Stimulated activated memory B cell treated with anti-CD40 and anti-IgM and Interleukin-4, amounts not matched to agents 10 μg/mL and 1 μg/mL and 100 μg/mL, for 72 hours (primary cell): ENCODE data around the gene TSTD2.

ENCODE experiments used
- ATAC-seq: fragments of 150-1000 bp; cut with Tn5 transposase; 2 replicates; pipeline ENCODE4 v1.10.0; 2021
- H3K27ac Mint-ChIP-seq: one replicate; pipeline ENCODE4 v1.8.0; 2022; ENCODE audit warnings: mild to moderate bottlenecking, mixed read lengths
- H3K27me3 Mint-ChIP-seq: one replicate; pipeline ENCODE4 v1.8.0; 2022; ENCODE audit warnings: mixed read lengths
- H3K36me3 Mint-ChIP-seq: one replicate; pipeline ENCODE4 v1.8.0; 2022; ENCODE audit warnings: mixed read lengths
- H3K4me1 Mint-ChIP-seq: one replicate; pipeline ENCODE4 v1.8.0; 2022; ENCODE audit warnings: mixed read lengths
- H3K4me3 Mint-ChIP-seq: one replicate; pipeline ENCODE4 v1.8.0; 2022; ENCODE audit warnings: mild to moderate bottlenecking, moderate library complexity, mixed read lengths
- H3K9me3 Mint-ChIP-seq: one replicate; pipeline ENCODE4 v1.8.0; 2022; ENCODE audit warnings: mixed read lengths

Gene TSTD2

GRCh38 chr9:97632985-97633858, at the start of gene TSTD2, which contains the start of gene NCBP1:
TSS of gene TSTD2 (minus strand) at chr9:97633368. CDS start at chr9:97627562, 5,806 bp downstream.
TSS of gene NCBP1 (plus strand) at chr9:97633821. CDS start at chr9:97633882, 61 bp downstream.
- Mint-ChIP-seq H3K4me3 (peak within 1 kb of the TSS; percentile 89), H3K4me1 (peaks cover 62% of the 10 kb centered on the region), H3K27ac (peak within 1 kb of the TSS; percentile 87), H3K27me3 (no peaks in the 10 kb centered on the region), H3K9me3 (no peaks in the 10 kb centered on the region), H3K36me3 (peaks cover 5% of the 10 kb centered on the region)
- peak; percentile 98 for ATAC-seq

- no peak for ATAC-seq
- Mint-ChIP-seq H3K36me3 (peaks cover 43% of the 10 kb centered on the region), H3K9me3 (no peaks in the 10 kb centered on the region), H3K4me1 (no peaks in the 10 kb centered on the region), H3K27me3 (no peaks in the 10 kb centered on the region), H3K27ac (no peak overlapping the region), H3K4me3 (no peak overlapping the region)
Observed at GRCh38 chr9:97682242-97682641, 49.1 kb upstream of the TSTD2 start.

GRCh38 chr9:97675655-97676054, 42.5 kb upstream of the TSTD2 start:
- H3K4me1 Mint-ChIP-seq = peaks cover 7% of the 10 kb centered on the region
- no peaks in the 10 kb centered on the region for H3K27me3 Mint-ChIP-seq
- no peak for ATAC-seq
- H3K4me3 Mint-ChIP-seq = no peak overlapping the region
- H3K36me3 Mint-ChIP-seq = peaks cover 54% of the 10 kb centered on the region
- no peaks in the 10 kb centered on the region for H3K9me3 Mint-ChIP-seq
- peak overlapping the region; percentile 20 for H3K27ac Mint-ChIP-seq

GRCh38 chr9:97673922-97674321, 40.8 kb upstream of the TSTD2 start:
- Mint-ChIP-seq H3K36me3 (peaks cover 55% of the 10 kb centered on the region), H3K27me3 (no peaks in the 10 kb centered on the region), H3K4me3 (no peak overlapping the region), H3K27ac (no peak overlapping the region), H3K9me3 (no peaks in the 10 kb centered on the region), H3K4me1 (peaks cover 7% of the 10 kb centered on the region)
- ATAC-seq = no peak

- no peak overlapping the region for H3K27ac Mint-ChIP-seq
- no peak overlapping the region for H3K4me3 Mint-ChIP-seq
- H3K36me3 Mint-ChIP-seq = peaks cover 46% of the 10 kb centered on the region
- no peaks in the 10 kb centered on the region for H3K27me3 Mint-ChIP-seq
- peaks cover 7% of the 10 kb centered on the region for H3K4me1 Mint-ChIP-seq
- ATAC-seq = no peak
- no peaks in the 10 kb centered on the region for H3K9me3 Mint-ChIP-seq
Observed at GRCh38 chr9:97672403-97672802, 39.2 kb upstream of the TSTD2 start.

GRCh38 chr9:97670586-97670985, 37.4 kb upstream of the TSTD2 start:
- H3K4me3 Mint-ChIP-seq = no peak overlapping the region
- no peaks in the 10 kb centered on the region for H3K27me3 Mint-ChIP-seq
- ATAC-seq = no peak
- peaks cover 53% of the 10 kb centered on the region for H3K36me3 Mint-ChIP-seq
- H3K4me1 Mint-ChIP-seq = peaks cover 8% of the 10 kb centered on the region
- no peaks in the 10 kb centered on the region for H3K9me3 Mint-ChIP-seq
- H3K27ac Mint-ChIP-seq = no peak overlapping the region

DNA sequence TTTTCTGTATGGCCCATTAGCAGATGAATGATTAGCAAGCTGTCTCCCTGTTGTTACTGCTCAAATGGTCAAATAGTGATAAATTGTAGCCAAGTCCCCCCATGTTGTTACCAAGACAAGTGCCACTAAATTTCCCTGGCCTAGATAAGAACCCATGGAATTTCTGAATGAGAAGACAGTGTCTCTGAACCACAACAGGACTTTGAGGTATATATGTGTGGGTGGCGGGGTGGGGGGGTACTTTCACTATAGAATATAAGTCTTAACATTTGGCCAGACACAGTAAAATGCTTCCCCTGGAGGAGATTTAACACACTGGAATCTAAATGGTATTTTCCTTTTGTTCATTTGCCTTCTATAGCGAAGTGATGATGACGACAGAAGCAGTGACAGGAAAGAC, 35.3 kb upstream of the TSTD2 start:
- H3K9me3 Mint-ChIP-seq = no peaks in the 10 kb centered on the region
- no peak overlapping the region for H3K27ac Mint-ChIP-seq
- peaks cover 49% of the 10 kb centered on the region for H3K36me3 Mint-ChIP-seq
- H3K4me3 Mint-ChIP-seq = no peak overlapping the region
- peaks cover 6% of the 10 kb centered on the region for H3K4me1 Mint-ChIP-seq
- no peaks in the 10 kb centered on the region for H3K27me3 Mint-ChIP-seq
- no peak for ATAC-seq

DNA sequence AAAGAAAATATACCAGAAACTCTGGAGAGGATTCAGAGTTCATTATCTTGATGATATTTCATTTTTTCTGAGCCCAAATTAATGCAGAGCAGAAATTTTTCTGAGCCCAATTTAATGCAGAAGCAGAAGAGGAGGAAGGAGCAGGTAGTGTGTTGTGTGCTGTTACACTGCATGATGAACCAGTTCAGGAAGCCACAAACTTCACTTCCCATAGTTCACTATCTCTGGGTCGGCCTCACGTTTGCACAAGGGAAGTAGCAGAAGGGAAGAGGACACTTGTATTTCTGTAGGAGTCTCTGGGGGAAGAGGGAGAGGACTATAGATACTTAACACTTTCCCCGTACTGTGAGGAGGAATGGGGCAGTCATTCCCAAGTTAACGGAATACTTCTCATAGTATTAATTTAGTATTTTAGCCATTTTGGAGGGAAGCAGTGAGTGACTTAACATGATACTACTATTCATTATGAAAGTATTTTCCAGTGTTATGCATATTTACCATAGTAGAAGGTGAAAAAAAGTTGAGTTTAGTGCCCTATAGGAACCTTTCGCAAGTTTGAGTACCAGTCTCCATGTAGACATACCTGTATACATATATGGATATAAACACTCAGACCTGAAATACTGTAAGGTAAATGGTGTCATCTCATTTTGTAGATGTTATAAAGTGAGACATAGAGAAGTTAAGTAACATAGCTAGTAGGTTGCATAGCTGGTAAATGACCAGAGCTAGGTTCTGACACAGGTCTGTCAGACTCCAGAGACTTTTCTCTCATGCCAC, 33.9 kb upstream of the TSTD2 start:
- H3K36me3 Mint-ChIP-seq = peaks cover 52% of the 10 kb centered on the region
- no peaks in the 10 kb centered on the region for H3K27me3 Mint-ChIP-seq
- ATAC-seq = no peak
- H3K4me1 Mint-ChIP-seq = peaks cover 6% of the 10 kb centered on the region
- no peak overlapping the region for H3K4me3 Mint-ChIP-seq
- H3K9me3 Mint-ChIP-seq = no peaks in the 10 kb centered on the region
- H3K27ac Mint-ChIP-seq = peak overlapping the region; percentile 53

DNA sequence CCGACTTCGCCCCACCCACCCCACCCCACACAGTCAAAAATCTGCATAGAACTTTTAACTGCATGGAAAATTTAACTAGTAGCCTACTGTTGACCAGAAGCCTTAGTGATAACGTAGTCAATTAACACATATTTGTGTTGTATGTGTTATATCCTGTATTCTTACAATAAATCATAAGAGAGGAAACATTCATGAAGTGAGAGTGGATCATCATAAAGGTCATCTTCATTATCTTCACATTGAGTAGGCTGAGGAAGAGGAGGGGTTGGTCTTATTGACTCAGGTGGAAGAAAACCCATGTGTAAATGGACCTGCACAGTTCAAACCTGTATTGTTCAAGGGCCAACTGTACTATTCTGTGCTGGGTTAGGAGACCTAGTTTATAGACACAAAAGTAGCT, 32.6 kb upstream of the TSTD2 start:
- no peak for ATAC-seq
- Mint-ChIP-seq H3K27me3 (no peaks in the 10 kb centered on the region), H3K4me3 (no peak overlapping the region), H3K9me3 (no peaks in the 10 kb centered on the region), H3K36me3 (peaks cover 52% of the 10 kb centered on the region), H3K4me1 (peaks cover 6% of the 10 kb centered on the region), H3K27ac (no peak overlapping the region)

- Mint-ChIP-seq H3K27ac (peak overlapping the region; percentile 23), H3K27me3 (no peaks in the 10 kb centered on the region), H3K4me3 (no peak overlapping the region), H3K4me1 (peaks cover 13% of the 10 kb centered on the region), H3K36me3 (peaks cover 74% of the 10 kb centered on the region), H3K9me3 (no peaks in the 10 kb centered on the region)
- no peak for ATAC-seq
Observed at GRCh38 chr9:97660847-97661246, 27.7 kb upstream of the TSTD2 start.

- ATAC-seq = no peak
- Mint-ChIP-seq H3K36me3 (peaks cover 74% of the 10 kb centered on the region), H3K27me3 (no peaks in the 10 kb centered on the region), H3K4me3 (no peak overlapping the region), H3K4me1 (peaks cover 13% of the 10 kb centered on the region), H3K27ac (peak overlapping the region; percentile 23), H3K9me3 (no peaks in the 10 kb centered on the region)
Observed at GRCh38 chr9:97660340-97660739, 27.2 kb upstream of the TSTD2 start.

GRCh38 chr9:97659771-97660170, 26.6 kb upstream of the TSTD2 start:
- no peak overlapping the region for H3K4me3 Mint-ChIP-seq
- H3K36me3 Mint-ChIP-seq = peaks cover 75% of the 10 kb centered on the region
- no peak for ATAC-seq
- peak overlapping the region; percentile 23 for H3K27ac Mint-ChIP-seq
- peaks cover 13% of the 10 kb centered on the region for H3K4me1 Mint-ChIP-seq
- no peaks in the 10 kb centered on the region for H3K9me3 Mint-ChIP-seq
- no peaks in the 10 kb centered on the region for H3K27me3 Mint-ChIP-seq

DNA sequence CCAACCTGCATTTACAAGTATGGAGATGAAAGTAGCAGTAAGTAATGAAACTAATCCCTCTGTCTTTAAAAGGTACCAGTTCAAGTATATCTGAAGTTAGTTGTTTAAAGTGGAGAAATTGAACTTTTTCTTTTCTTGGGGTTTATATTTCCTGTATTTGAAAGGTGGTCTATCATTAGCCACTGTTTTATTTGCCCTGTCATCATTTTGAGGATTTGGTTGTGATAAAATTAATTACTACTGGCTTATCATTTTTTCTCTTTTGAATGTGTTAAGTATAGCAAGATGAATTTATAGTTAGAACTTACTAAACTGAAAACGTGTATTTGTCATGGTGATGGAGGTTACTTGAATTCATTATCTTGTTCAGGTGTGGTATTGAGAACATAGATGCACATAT, 25.5 kb upstream of the TSTD2 start:
- no peak overlapping the region for H3K4me3 Mint-ChIP-seq
- H3K9me3 Mint-ChIP-seq = no peaks in the 10 kb centered on the region
- peaks cover 75% of the 10 kb centered on the region for H3K36me3 Mint-ChIP-seq
- H3K4me1 Mint-ChIP-seq = peaks cover 13% of the 10 kb centered on the region
- H3K27me3 Mint-ChIP-seq = no peaks in the 10 kb centered on the region
- peak overlapping the region; percentile 23 for H3K27ac Mint-ChIP-seq
- no peak for ATAC-seq

DNA sequence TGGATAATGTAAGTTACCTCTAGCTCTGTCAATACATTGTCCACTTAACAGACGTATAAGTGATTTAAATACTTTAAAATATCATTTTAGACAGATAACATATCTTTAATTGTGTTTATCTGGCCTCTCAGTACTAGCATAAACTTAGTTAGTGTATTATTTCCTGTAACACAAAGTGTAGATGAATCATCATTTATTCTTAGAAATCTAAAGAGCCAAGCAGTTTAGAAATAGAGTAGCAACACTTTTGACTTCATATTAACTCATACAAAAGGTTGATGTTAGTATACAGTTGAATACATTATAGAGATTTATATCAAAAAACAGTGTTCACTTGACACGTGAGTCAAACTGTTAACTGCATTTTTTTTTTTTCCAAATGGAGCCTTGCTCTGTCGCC, 18.5 kb upstream of the TSTD2 start:
- H3K27me3 Mint-ChIP-seq = no peaks in the 10 kb centered on the region
- H3K36me3 Mint-ChIP-seq = peaks cover 50% of the 10 kb centered on the region
- no peak for ATAC-seq

GRCh38 chr9:97647996-97648395, 14.8 kb upstream of the TSTD2 start:
- peaks cover 29% of the 10 kb centered on the region for H3K36me3 Mint-ChIP-seq
- no peaks in the 10 kb centered on the region for H3K4me1 Mint-ChIP-seq
- no peak overlapping the region for H3K27ac Mint-ChIP-seq
- H3K27me3 Mint-ChIP-seq = no peaks in the 10 kb centered on the region
- H3K9me3 Mint-ChIP-seq = no peaks in the 10 kb centered on the region
- no peak overlapping the region for H3K4me3 Mint-ChIP-seq
- no peak for ATAC-seq

More for the DNA sequence above, 18.5 kb upstream of the TSTD2 start:
- no peaks in the 10 kb centered on the region for H3K9me3 Mint-ChIP-seq
- H3K4me3 Mint-ChIP-seq = no peak overlapping the region
- no peak overlapping the region for H3K27ac Mint-ChIP-seq
- no peaks in the 10 kb centered on the region for H3K4me1 Mint-ChIP-seq
